Activated naive CD4-positive, alpha-beta T cell treated with anti-CD3 and anti-CD28 coated beads, Interleukin-2, amount 50 U/mL, for 24 hours (primary cell): ENCODE results near the gene SHC2.

Source experiments
- H3K27ac Mint-ChIP-seq: one replicate; pipeline ENCODE4 v1.8.0; 2021; ENCODE audit warnings: mild to moderate bottlenecking, mixed read lengths
- H3K27me3 Mint-ChIP-seq: one replicate; pipeline ENCODE4 v1.8.0; 2021; ENCODE audit warnings: mixed read lengths
- H3K36me3 Mint-ChIP-seq: one replicate; pipeline ENCODE4 v1.8.0; 2021; ENCODE audit warnings: mixed read lengths
- H3K4me1 Mint-ChIP-seq: one replicate; pipeline ENCODE4 v1.8.0; 2021; ENCODE audit warnings: mixed read lengths
- H3K4me3 Mint-ChIP-seq: one replicate; pipeline ENCODE4 v1.8.0; 2021; ENCODE audit warnings: mild to moderate bottlenecking, mixed read lengths
- H3K9me3 Mint-ChIP-seq: one replicate; pipeline ENCODE4 v1.8.0; 2021; ENCODE audit warnings: mixed read lengths

Gene SHC2

GRCh38 chr19:460877-461720 lies at the start of gene SHC2:
Gene SHC2, minus strand, starts transcription at chr19:461033. Its CDS starts 37 bp downstream, at chr19:460996.
- no peak within 1 kb of the TSS for H3K27ac Mint-ChIP-seq
- no peaks in the 10 kb centered on the region for H3K36me3 Mint-ChIP-seq
- peaks cover 5% of the 10 kb centered on the region for H3K4me1 Mint-ChIP-seq
- peaks cover 14% of the 10 kb centered on the region for H3K27me3 Mint-ChIP-seq
- H3K4me3 Mint-ChIP-seq, result peak within 1 kb of the TSS; percentile 80
- no peaks in the 10 kb centered on the region for H3K9me3 Mint-ChIP-seq

GRCh38 chr19:508204-509150 lies 47.6 kb upstream of the SHC2 start:
- H3K36me3 Mint-ChIP-seq, result peaks cover 2% of the 10 kb centered on the region
- H3K4me1 Mint-ChIP-seq, result peaks cover 47% of the 10 kb centered on the region
- no peaks in the 10 kb centered on the region for H3K27me3 Mint-ChIP-seq
- H3K4me3 Mint-ChIP-seq, result peak overlapping the region; percentile 92
- no peaks in the 10 kb centered on the region for H3K9me3 Mint-ChIP-seq
- H3K27ac Mint-ChIP-seq, result peak overlapping the region; percentile 87

GRCh38 chr19:507286-508203 lies 46.7 kb upstream of the SHC2 start, which contains the start of gene TPGS1:
Gene TPGS1, plus strand, starts transcription at chr19:507497. Its CDS starts 10 bp downstream, at chr19:507507.
- Mint-ChIP-seq H3K4me1 (peaks cover 47% of the 10 kb centered on the region), H3K9me3 (no peaks in the 10 kb centered on the region), H3K27ac (peak within 1 kb of the TSS; percentile 100), H3K36me3 (peaks cover 2% of the 10 kb centered on the region), H3K4me3 (peak within 1 kb of the TSS; percentile 92), H3K27me3 (no peaks in the 10 kb centered on the region)

GRCh38 chr19:506404-507285 lies 45.8 kb upstream of the SHC2 start:
- H3K36me3 Mint-ChIP-seq, result peaks cover 2% of the 10 kb centered on the region
- peak overlapping the region; percentile 92 for H3K4me3 Mint-ChIP-seq
- no peaks in the 10 kb centered on the region for H3K27me3 Mint-ChIP-seq
- no peaks in the 10 kb centered on the region for H3K9me3 Mint-ChIP-seq
- H3K4me1 Mint-ChIP-seq, result peaks cover 39% of the 10 kb centered on the region
- peak overlapping the region; percentile 100 for H3K27ac Mint-ChIP-seq

- H3K27ac Mint-ChIP-seq, result no peak overlapping the region
- H3K27me3 Mint-ChIP-seq, result no peaks in the 10 kb centered on the region
- H3K4me1 Mint-ChIP-seq, result peaks cover 25% of the 10 kb centered on the region
- no peaks in the 10 kb centered on the region for H3K36me3 Mint-ChIP-seq
- H3K9me3 Mint-ChIP-seq, result no peaks in the 10 kb centered on the region
- no peak overlapping the region for H3K4me3 Mint-ChIP-seq
These were observed 43.8 kb upstream of the SHC2 start for GRCh38 chr19:504616-505015.

GRCh38 chr19:501646-502045 lies 40.8 kb upstream of the SHC2 start:
- no peaks in the 10 kb centered on the region for H3K9me3 Mint-ChIP-seq
- H3K36me3 Mint-ChIP-seq, result no peaks in the 10 kb centered on the region
- H3K27ac Mint-ChIP-seq, result no peak overlapping the region
- peaks cover 12% of the 10 kb centered on the region for H3K4me1 Mint-ChIP-seq
- peaks cover 5% of the 10 kb centered on the region for H3K27me3 Mint-ChIP-seq
- H3K4me3 Mint-ChIP-seq, result no peak overlapping the region

- H3K36me3 Mint-ChIP-seq, result no peaks in the 10 kb centered on the region
- peaks cover 7% of the 10 kb centered on the region for H3K27me3 Mint-ChIP-seq
- no peak overlapping the region for H3K4me3 Mint-ChIP-seq
These were observed 38.3 kb upstream of the SHC2 start for GRCh38 chr19:498977-499623.

GRCh38 chr19:498511-498891 lies 37.7 kb upstream of the SHC2 start:
- Mint-ChIP-seq H3K27ac (no peak overlapping the region), H3K27me3 (peaks cover 7% of the 10 kb centered on the region), H3K36me3 (no peaks in the 10 kb centered on the region), H3K4me3 (no peak overlapping the region), H3K9me3 (no peaks in the 10 kb centered on the region), H3K4me1 (peaks cover 8% of the 10 kb centered on the region)

More at GRCh38 chr19:498977-499623, 38.3 kb upstream of the SHC2 start:
- H3K4me1 Mint-ChIP-seq, result peaks cover 4% of the 10 kb centered on the region
- H3K27ac Mint-ChIP-seq, result no peak overlapping the region
- no peaks in the 10 kb centered on the region for H3K9me3 Mint-ChIP-seq

GRCh38 chr19:497869-498510 lies 37.2 kb upstream of the SHC2 start:
- H3K27me3 Mint-ChIP-seq, result peaks cover 7% of the 10 kb centered on the region
- H3K4me3 Mint-ChIP-seq, result no peak overlapping the region
- H3K9me3 Mint-ChIP-seq, result no peaks in the 10 kb centered on the region
- peaks cover 8% of the 10 kb centered on the region for H3K4me1 Mint-ChIP-seq
- H3K27ac Mint-ChIP-seq, result no peak overlapping the region
- H3K36me3 Mint-ChIP-seq, result no peaks in the 10 kb centered on the region

- H3K4me3 Mint-ChIP-seq, result no peak overlapping the region
- H3K27ac Mint-ChIP-seq, result no peak overlapping the region
- H3K36me3 Mint-ChIP-seq, result no peaks in the 10 kb centered on the region
- H3K9me3 Mint-ChIP-seq, result no peaks in the 10 kb centered on the region
- peaks cover 7% of the 10 kb centered on the region for H3K27me3 Mint-ChIP-seq
- peaks cover 8% of the 10 kb centered on the region for H3K4me1 Mint-ChIP-seq
These were observed 36.6 kb upstream of the SHC2 start for GRCh38 chr19:497491-497868.

GRCh38 chr19:496986-497385 lies 36.2 kb upstream of the SHC2 start:
- no peaks in the 10 kb centered on the region for H3K36me3 Mint-ChIP-seq
- no peaks in the 10 kb centered on the region for H3K9me3 Mint-ChIP-seq
- no peak overlapping the region for H3K27ac Mint-ChIP-seq
- peaks cover 8% of the 10 kb centered on the region for H3K4me1 Mint-ChIP-seq
- peaks cover 7% of the 10 kb centered on the region for H3K27me3 Mint-ChIP-seq
- no peak overlapping the region for H3K4me3 Mint-ChIP-seq

GRCh38 chr19:496112-496665 lies 35.4 kb upstream of the SHC2 start, which contains the start of gene MADCAM1:
Gene MADCAM1, plus strand, starts transcription at chr19:496486. Its CDS starts 14 bp downstream, at chr19:496500.
- peak within 1 kb of the TSS; percentile 30 for H3K4me3 Mint-ChIP-seq
- peaks cover 7% of the 10 kb centered on the region for H3K27me3 Mint-ChIP-seq
- no peak within 1 kb of the TSS for H3K27ac Mint-ChIP-seq
- H3K36me3 Mint-ChIP-seq, result no peaks in the 10 kb centered on the region
- peaks cover 8% of the 10 kb centered on the region for H3K4me1 Mint-ChIP-seq
- H3K9me3 Mint-ChIP-seq, result no peaks in the 10 kb centered on the region
